K562 (cell line): Measurements from ENCODE around the gene ZNF549. TPM values are rescaled to one million over a fixed set of nuclear protein-coding genes. Genes with fewer than 3 reads are reported as not detected.
A peak's percentile ranks its signal among the peaks of the same experiment; 100 is the strongest.
"Not testable (repeated sequence)": the region's sequence is repeated elsewhere in the genome, so short reads cannot be mapped to it uniquely, and the experiment has no call there.

ENCODE experiments used
- CHD2 ChIP-seq: IDR thresholded peaks from 2 replicates; pipeline ENCODE4 v1.6.1; 2011; ENCODE audit warnings: low read depth, low read length
- CTBP1 ChIP-seq: fragments of 450-650 bp; IDR thresholded peaks from 2 replicates; pipeline ENCODE4 v1.6.1; 2016; ENCODE audit warnings: borderline replicate concordance
- GABPB1 ChIP-seq: sonication (generic); formaldehyde crosslinking; IDR thresholded peaks from 2 replicates; pipeline ENCODE4 v1.8.0; 2022; ENCODE audit warnings: mild to moderate bottlenecking, missing genetic modification reagents
- HDAC1 ChIP-seq, 2 experiments: fragments of 450-650 bp; IDR thresholded peaks; 2 replicates each; pipeline ENCODE4 v1.6.1; 2016 to 2017; ENCODE audit warnings: inconsistent platforms in 1 of 2, mild to moderate bottlenecking in 1 of 2, moderate library complexity in 1 of 2
- MBD2 ChIP-seq: sonication (generic); IDR thresholded peaks from 2 replicates; pipeline ENCODE4 v1.6.1; 2016; ENCODE audit warnings: low read depth, borderline replicate concordance
- POLR2G ChIP-seq: fragments of 200-400 bp; formaldehyde crosslinking; IDR thresholded peaks from 2 replicates; pipeline ENCODE4 v1.6.1; 2017; ENCODE audit warnings: low read depth, mild to moderate bottlenecking, antibody characterized with exemption, low read length, moderate library complexity
- RBFOX2 ChIP-seq: fragments of 200-400 bp; formaldehyde crosslinking; IDR thresholded peaks from 2 replicates; pipeline ENCODE4 v1.6.1; 2017; ENCODE audit warnings: low read depth, mild to moderate bottlenecking, low read length, moderate library complexity
- RCOR1 ChIP-seq, 2 experiments: IDR thresholded peaks; 2 replicates each; pipeline ENCODE4 v1.6.1; 2012; ENCODE audit warnings: low read depth in 2 of 2, low read length in 2 of 2, borderline replicate concordance in 1 of 2, improper control_type of control experiment in 1 of 2
- polyA plus RNA-seq, 8 experiments: library from polyadenylated mRNA; depleted of rRNA in 4 of 8; stranded (reverse) in 5 of 8; unstranded in 3 of 8; fragments of >200 nt; fragmentation: Nextera tagmentation in 2 of 8; fragmentation: Illumina TruSeq in 1 of 8; extraction: Ambion mirVana in 2 of 8; extraction: Trizol in 1 of 8; gene quantifications; 2 replicates each; pipeline versions ENCODE4 v1.2.1 to v1.2.3, GENCODE V29; 2011 to 2014; ENCODE audit warnings: inconsistent platforms in 1 of 8, missing spikeins in 1 of 8
- total RNA-seq, 7 experiments: library from RNA; depleted of rRNA in 6 of 7; stranded (reverse); fragments of >200 nt in 6 of 7; fragmentation: Illumina TruSeq in 2 of 7; extraction: Trizol in 2 of 7; gene quantifications; 2 replicates each; pipeline versions ENCODE4 v1.2.1 to v1.2.3, GENCODE V29; 2011 to 2021; ENCODE audit warnings: low replicate concordance in 1 of 7
- TF ChIP-seq, protein P1 (sequence below), 2 experiments: fragments of 450-650 bp in 1 of 2; sonication (generic) in 1 of 2; formaldehyde crosslinking in 1 of 2; IDR thresholded peaks; 2 replicates each; pipeline versions ENCODE4 v1.7.1 to v1.9.0; 2016 to 2022; ENCODE audit warnings: inconsistent platforms in 1 of 2, mild to moderate bottlenecking in 1 of 2, missing genetic modification reagents in 1 of 2
- TF ChIP-seq, protein P2 (sequence below): fragments of 450-650 bp; formaldehyde crosslinking; conservative IDR thresholded peaks from 2 replicates; pipeline ENCODE4 v1.4.0; 2022; ENCODE audit warnings: mild to moderate bottlenecking, missing genetic modification characterization
- TF ChIP-seq, protein P3 (sequence below), 2 experiments: fragments of 450-650 bp; IDR thresholded peaks; 2 replicates each; pipeline ENCODE4 v1.6.1; 2018; ENCODE audit warnings: mild to moderate bottlenecking in 2 of 2, low read depth in 1 of 2; ENCODE audit not compliant: partially characterized antibody in 2 of 2

Gene ZNF549
- total and polyA plus RNA-seq, 9 of the 15 experiments (the other 6 are each of a cell fraction or from before 2014, with no cell fraction given) = 0.03 to 0.68 (median 0.25) TPM

DNA sequence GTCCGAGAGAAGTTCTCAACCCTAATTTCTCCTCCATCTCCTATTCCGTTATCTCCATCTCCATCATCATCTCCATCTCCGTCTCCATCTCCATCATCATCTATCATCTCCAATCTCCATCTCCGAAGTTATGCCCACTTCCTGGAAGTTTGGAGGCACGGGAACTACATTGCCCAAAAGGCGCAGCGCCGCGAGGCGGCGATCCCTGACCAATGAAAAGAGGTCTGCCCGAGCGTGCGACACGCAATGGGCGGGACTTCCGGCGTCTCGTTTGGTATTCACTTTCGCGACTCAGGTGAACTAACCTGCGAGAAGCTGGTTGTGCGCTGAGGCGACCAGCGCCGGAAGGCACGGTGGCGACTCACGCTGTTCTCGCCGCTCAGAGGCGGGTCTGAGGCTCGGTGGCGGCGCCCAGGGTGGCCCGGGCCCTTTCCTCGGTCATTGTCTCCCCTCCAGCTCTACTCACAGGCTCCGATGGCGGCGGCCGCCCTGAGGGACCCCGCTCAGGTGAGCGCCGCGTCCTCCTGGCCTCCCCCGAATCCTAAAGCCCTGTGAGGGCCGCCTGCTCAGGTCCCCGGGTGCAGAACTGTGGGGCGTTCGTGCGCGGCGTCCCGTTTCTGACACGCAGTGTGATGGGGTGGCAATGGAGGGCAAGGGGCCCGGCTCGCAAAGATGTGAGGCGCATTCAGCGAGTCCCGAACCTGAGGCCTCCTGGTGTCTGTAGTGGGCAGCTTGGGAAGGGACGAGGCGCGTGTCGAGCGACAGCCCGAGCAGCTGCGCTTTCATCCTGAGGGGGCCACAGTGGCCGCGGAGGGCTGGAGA, 39.5 kb upstream of the ZNF549 start, which contains the start of gene ZNF419 (continued):
- TF ChIP-seq, protein P1, sequence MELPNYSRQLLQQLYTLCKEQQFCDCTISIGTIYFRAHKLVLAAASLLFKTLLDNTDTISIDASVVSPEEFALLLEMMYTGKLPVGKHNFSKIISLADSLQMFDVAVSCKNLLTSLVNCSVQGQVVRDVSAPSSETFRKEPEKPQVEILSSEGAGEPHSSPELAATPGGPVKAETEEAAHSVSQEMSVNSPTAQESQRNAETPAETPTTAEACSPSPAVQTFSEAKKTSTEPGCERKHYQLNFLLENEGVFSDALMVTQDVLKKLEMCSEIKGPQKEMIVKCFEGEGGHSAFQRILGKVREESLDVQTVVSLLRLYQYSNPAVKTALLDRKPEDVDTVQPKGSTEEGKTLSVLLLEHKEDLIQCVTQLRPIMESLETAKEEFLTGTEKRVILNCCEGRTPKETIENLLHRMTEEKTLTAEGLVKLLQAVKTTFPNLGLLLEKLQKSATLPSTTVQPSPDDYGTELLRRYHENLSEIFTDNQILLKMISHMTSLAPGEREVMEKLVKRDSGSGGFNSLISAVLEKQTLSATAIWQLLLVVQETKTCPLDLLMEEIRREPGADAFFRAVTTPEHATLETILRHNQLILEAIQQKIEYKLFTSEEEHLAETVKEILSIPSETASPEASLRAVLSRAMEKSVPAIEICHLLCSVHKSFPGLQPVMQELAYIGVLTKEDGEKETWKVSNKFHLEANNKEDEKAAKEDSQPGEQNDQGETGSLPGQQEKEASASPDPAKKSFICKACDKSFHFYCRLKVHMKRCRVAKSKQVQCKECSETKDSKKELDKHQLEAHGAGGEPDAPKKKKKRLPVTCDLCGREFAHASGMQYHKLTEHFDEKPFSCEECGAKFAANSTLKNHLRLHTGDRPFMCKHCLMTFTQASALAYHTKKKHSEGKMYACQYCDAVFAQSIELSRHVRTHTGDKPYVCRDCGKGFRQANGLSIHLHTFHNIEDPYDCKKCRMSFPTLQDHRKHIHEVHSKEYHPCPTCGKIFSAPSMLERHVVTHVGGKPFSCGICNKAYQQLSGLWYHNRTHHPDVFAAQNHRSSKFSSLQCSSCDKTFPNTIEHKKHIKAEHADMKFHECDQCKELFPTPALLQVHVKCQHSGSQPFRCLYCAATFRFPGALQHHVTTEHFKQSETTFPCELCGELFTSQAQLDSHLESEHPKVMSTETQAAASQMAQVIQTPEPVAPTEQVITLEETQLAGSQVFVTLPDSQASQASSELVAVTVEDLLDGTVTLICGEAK (IDR thresholded peaks at IDR 0.05) = peak; percentile 88
- TF ChIP-seq, protein P1 (CRISPR knock-in tag; IDR thresholded peaks at IDR 0.05) = not testable (repeated sequence)
- TF ChIP-seq CTBP1 (peak; percentile 93), POLR2G (peak; percentile 49; the same call in 1 of the 2 replicates), RCOR1 (IDR thresholded peaks at IDR 0.05; ENCODE audit: borderline replicate concordance in 1 of 2, low read depth in 2 of 2, low read length in 2 of 2) (peak in 1 of 2 experiments; percentile 64; a peak in 1 of 4 replicates), MBD2 (peak; percentile 81), RBFOX2 (peak; percentile 45; the same call in 1 of the 2 replicates), GABPB1 (CRISPR knock-in tag) (peak; percentile 90), HDAC1 (IDR thresholded peaks at IDR 0.05) (peak in 1 of 2 experiments; percentile 90; a peak in 2 of 4 replicates), CHD2 (peak; percentile 41; the same call in 1 of the 2 replicates)
- TF ChIP-seq, protein P2, sequence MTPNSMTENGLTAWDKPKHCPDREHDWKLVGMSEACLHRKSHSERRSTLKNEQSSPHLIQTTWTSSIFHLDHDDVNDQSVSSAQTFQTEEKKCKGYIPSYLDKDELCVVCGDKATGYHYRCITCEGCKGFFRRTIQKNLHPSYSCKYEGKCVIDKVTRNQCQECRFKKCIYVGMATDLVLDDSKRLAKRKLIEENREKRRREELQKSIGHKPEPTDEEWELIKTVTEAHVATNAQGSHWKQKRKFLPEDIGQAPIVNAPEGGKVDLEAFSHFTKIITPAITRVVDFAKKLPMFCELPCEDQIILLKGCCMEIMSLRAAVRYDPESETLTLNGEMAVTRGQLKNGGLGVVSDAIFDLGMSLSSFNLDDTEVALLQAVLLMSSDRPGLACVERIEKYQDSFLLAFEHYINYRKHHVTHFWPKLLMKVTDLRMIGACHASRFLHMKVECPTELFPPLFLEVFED (CRISPR knock-in tag) = 0 out of 2 replicates have a peak, but pooled peaks have one; percentile 36
- TF ChIP-seq, protein P3, sequence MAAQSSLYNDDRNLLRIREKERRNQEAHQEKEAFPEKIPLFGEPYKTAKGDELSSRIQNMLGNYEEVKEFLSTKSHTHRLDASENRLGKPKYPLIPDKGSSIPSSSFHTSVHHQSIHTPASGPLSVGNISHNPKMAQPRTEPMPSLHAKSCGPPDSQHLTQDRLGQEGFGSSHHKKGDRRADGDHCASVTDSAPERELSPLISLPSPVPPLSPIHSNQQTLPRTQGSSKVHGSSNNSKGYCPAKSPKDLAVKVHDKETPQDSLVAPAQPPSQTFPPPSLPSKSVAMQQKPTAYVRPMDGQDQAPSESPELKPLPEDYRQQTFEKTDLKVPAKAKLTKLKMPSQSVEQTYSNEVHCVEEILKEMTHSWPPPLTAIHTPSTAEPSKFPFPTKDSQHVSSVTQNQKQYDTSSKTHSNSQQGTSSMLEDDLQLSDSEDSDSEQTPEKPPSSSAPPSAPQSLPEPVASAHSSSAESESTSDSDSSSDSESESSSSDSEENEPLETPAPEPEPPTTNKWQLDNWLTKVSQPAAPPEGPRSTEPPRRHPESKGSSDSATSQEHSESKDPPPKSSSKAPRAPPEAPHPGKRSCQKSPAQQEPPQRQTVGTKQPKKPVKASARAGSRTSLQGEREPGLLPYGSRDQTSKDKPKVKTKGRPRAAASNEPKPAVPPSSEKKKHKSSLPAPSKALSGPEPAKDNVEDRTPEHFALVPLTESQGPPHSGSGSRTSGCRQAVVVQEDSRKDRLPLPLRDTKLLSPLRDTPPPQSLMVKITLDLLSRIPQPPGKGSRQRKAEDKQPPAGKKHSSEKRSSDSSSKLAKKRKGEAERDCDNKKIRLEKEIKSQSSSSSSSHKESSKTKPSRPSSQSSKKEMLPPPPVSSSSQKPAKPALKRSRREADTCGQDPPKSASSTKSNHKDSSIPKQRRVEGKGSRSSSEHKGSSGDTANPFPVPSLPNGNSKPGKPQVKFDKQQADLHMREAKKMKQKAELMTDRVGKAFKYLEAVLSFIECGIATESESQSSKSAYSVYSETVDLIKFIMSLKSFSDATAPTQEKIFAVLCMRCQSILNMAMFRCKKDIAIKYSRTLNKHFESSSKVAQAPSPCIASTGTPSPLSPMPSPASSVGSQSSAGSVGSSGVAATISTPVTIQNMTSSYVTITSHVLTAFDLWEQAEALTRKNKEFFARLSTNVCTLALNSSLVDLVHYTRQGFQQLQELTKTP (IDR thresholded peaks at IDR 0.05; ENCODE audit: low read depth in 1 of 2, partially characterized antibody in 2 of 2) = peak in 1 of 2 experiments; percentile 84
